Spinal cord (tissue), 10 donors: ENCODE data around the gene CST3. TPM values are rescaled to one million over a fixed set of nuclear protein-coding genes. Genes with fewer than 3 reads are reported as not detected.

Experiments used
- DNase-seq, 6 donors: peaks; one replicate each; pipeline versions ENCODE4 v3.0.0 to v3.0.0-alpha.2; 2013 to 2015; ENCODE audit warnings: low spot score in 6 of 6, low read depth in 4 of 6
- H3K27ac ChIP-seq: one replicate; pipeline ENCODE4 v1.5.1; 2013; ENCODE audit warnings: low read depth, low read length, control low read depth
- H3K27me3 ChIP-seq: one replicate; pipeline ENCODE4 v1.6.1; 2013; ENCODE audit warnings: low read length; ENCODE audit not compliant: control insufficient read depth, insufficient read depth
- H3K36me3 ChIP-seq: one replicate; pipeline ENCODE4 v1.6.1; 2013; ENCODE audit warnings: low read length; ENCODE audit not compliant: control insufficient read depth, insufficient read depth
- H3K4me1 ChIP-seq: one replicate; pipeline ENCODE4 v1.6.1; 2013; ENCODE audit warnings: low read length; ENCODE audit not compliant: control insufficient read depth, insufficient read depth
- H3K4me3 ChIP-seq: one replicate; pipeline ENCODE4 v1.5.1; 2013; ENCODE audit warnings: low read depth, low read length, control low read depth
- H3K9me3 ChIP-seq: one replicate; pipeline ENCODE4 v1.6.1; 2013; ENCODE audit warnings: low read length; ENCODE audit not compliant: control insufficient read depth, insufficient read depth
- WGBS: methylation state at CpG from one replicate; pipeline ENCODE4 v1.1.5; 2013; ENCODE audit warnings: missing lambda C conversion rate; ENCODE audit not compliant: insufficient coverage; 5-methylcytosine and 5-hydroxymethylcytosine counted together
- polyA plus RNA-seq, 2 donors: library from polyadenylated mRNA; unstranded; fragments of 120-200 nt; gene quantifications; one replicate each; pipeline ENCODE4 v1.2.1, GENCODE V29; 2013; ENCODE audit not compliant: insufficient read length in 2 of 2
- total RNA-seq, 2 donors: library from RNA; depleted of rRNA in 1 of 2; stranded (reverse); fragments of 120-200 nt in 1 of 2; fragments of >200 nt in 1 of 2; gene quantifications; one replicate each; pipeline versions ENCODE4 v1.2.3 to v1.2.4, GENCODE V29; 2013 to 2014
- donor health status: healthy.

The CST3 gene
- total and polyA plus RNA-seq, 4 donors: 465 to 2,096 (median 1,311) TPM

DNA sequence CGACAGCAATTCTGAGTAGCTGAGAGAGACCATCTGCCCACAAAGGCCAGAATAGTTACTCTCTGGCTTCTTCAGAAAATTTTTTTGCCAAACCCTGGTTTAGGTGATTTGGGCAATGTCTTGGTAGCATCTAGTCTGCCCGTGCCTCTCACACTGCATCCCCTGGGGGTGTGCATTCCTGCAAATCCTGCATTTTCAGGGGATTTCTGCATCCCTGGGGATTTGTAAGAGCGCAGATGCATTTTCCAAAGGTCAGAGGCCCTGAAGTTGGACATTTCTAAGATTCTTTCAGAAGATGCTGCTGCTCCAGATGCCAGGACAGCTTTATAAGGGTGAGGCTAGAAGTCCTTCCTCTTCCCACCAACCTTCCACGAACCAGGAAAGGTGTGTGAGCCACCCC, 36.0 kb downstream of the CST3 start:
- H3K36me3 ChIP-seq: no peaks in the 10 kb centered on the region
- H3K4me1 ChIP-seq: peaks cover 10% of the 10 kb centered on the region
- H3K27ac ChIP-seq: no peak overlapping the region
- WGBS: 89% methylated on average over 3 of the region's 4 CpGs
- no peaks in the 10 kb centered on the region for H3K27me3 ChIP-seq
- H3K4me3 ChIP-seq: no peak overlapping the region
- DNase-seq: no peak
- no peaks in the 10 kb centered on the region for H3K9me3 ChIP-seq

DNA sequence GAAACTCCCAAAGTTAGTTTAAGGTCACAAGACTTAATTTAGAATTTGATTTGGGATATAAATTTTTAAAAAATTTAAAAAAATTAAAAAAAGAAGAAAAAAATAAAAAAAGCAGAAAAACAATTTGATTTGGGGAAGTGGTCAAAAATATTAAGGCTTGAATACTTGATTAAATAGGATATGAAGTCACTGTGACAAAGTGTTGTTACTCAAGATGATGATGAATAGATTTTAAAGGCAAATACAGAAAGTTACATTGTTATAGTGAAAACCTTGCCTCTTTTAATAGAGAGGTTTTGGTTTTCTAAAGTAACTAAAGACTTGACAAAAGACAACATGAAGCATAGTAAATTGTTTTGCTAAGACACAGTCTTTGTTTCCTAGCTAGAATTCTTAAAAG, 39.3 kb downstream of the CST3 start:
- DNase-seq: no peak
- H3K27ac ChIP-seq: no peak overlapping the region
- H3K4me3 ChIP-seq: no peak overlapping the region
- H3K36me3 ChIP-seq: no peaks in the 10 kb centered on the region
- no peaks in the 10 kb centered on the region for H3K9me3 ChIP-seq
- peaks cover 4% of the 10 kb centered on the region for H3K4me1 ChIP-seq
- H3K27me3 ChIP-seq: no peaks in the 10 kb centered on the region

DNA sequence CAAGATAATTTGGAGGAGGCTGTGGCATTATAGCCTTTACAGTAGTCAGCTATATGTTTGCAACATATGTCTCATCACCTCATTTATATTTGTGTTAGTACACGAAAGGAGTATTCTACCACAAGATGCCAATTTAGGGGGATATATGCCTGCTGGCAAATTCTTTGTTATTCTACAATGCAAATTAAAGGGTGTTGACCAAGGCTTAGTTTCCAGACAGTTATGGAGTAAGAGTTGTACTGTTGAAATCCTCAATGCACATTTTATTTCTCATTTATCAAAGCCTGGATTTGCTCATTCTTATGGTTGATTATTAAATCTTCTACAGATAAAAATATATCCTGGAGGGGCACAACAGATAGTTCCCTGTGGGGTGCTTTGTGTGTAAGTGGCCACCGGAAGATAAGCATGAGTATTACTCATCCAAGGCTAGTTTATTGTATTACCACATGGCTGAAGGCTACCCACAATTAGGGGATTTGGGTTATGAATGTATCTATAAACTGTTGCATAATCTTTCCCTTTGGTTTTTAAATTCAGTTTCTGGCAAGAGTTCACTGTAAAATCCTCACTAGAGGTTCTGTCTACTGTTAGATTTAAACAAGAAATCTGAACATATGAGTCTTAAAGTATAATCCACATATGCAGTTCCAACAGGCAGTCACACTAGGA, 41.0 kb downstream of the CST3 start:
- no peaks in the 10 kb centered on the region for H3K36me3 ChIP-seq
- H3K27me3 ChIP-seq: no peaks in the 10 kb centered on the region
- no peak overlapping the region for H3K27ac ChIP-seq
- no peak overlapping the region for H3K4me3 ChIP-seq
- no CpG with 5 or more reads among the region's 2 CpGs for WGBS
- no peaks in the 10 kb centered on the region for H3K4me1 ChIP-seq
- no peaks in the 10 kb centered on the region for H3K9me3 ChIP-seq
- no peak for DNase-seq

GRCh38 chr20:23595941-23596340, 41.8 kb downstream of the CST3 start:
- no CpG with 5 or more reads among the region's 1 CpG for WGBS
- H3K9me3 ChIP-seq: no peaks in the 10 kb centered on the region
- no peaks in the 10 kb centered on the region for H3K4me1 ChIP-seq
- no peaks in the 10 kb centered on the region for H3K36me3 ChIP-seq
- no peak overlapping the region for H3K4me3 ChIP-seq
- no peak for DNase-seq
- no peak overlapping the region for H3K27ac ChIP-seq
- no peaks in the 10 kb centered on the region for H3K27me3 ChIP-seq

DNA sequence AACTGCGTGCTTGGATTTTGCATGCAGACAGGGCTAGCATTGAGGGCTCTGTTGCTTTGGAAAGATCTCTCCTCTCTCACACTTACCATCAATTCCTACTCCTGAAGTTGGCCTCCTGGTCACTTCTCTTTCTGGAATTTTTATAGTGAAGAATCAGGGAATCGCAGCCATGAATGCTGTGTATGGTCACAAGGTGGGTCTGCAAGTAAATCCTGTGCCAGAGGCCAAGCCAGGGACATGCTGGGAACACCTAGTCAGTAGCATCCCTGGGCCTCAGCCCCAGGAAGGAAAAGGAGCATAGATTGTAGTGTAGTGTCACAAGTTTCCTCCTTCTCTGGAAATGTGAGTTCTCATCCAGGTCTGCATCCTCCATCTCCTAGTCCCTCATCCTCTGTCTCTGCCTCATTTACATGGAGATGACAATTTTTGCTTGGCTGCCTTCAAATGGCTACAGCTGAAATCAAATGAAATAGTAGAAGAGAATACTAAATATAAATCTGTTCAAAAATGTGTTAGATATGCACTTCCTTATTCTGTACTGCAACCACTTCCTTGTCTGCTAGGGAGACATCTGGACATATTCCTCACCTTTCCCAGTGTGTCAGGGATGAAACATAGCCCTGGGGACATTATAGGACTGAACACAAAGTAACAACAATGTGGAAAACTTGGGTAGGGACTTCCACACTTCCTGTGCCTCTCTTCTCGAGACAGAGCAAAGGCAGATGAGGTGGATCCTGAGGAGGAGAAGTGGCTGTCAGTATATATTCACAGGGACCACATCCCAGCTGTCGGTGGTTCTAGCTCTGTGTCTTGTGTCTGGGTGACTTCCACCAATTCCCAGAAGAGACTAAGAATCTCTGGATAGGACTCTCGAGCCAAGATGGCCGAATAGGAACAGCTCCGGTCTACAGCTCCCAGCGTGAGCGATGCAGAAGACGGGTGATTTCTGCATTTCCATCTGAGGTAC, 49.0 kb downstream of the CST3 start:
- Histone ChIP-seq H3K9me3 (no peaks in the 10 kb centered on the region), H3K4me3 (no peak overlapping the region), H3K4me1 (no peaks in the 10 kb centered on the region), H3K27me3 (no peaks in the 10 kb centered on the region), H3K36me3 (no peaks in the 10 kb centered on the region), H3K27ac (no peak overlapping the region)
- 90% methylated on average over 4 of the region's 10 CpGs for WGBS
- DNase-seq: no peak

GRCh38 chr20:23587631-23588030, 50.1 kb downstream of the CST3 start:
- DNase-seq: no peak
- Histone ChIP-seq H3K4me3 (no peak overlapping the region), H3K9me3 (no peaks in the 10 kb centered on the region), H3K27me3 (no peaks in the 10 kb centered on the region), H3K36me3 (no peaks in the 10 kb centered on the region), H3K27ac (no peak overlapping the region), H3K4me1 (no peaks in the 10 kb centered on the region)
- 93% methylated on average over 7 of the region's 7 CpGs for WGBS

- Histone ChIP-seq H3K4me3 (no peak overlapping the region), H3K9me3 (no peaks in the 10 kb centered on the region), H3K4me1 (no peaks in the 10 kb centered on the region), H3K36me3 (no peaks in the 10 kb centered on the region), H3K27me3 (no peaks in the 10 kb centered on the region), H3K27ac (no peak overlapping the region)
- no peak for DNase-seq
- 85% methylated on average over 12 of the region's 13 CpGs for WGBS
Observed at GRCh38 chr20:23586735-23587525, 50.8 kb downstream of the CST3 start.

GRCh38 chr20:23585808-23586734, 51.7 kb downstream of the CST3 start:
- no peak overlapping the region for H3K4me3 ChIP-seq
- no peaks in the 10 kb centered on the region for H3K27me3 ChIP-seq
- H3K9me3 ChIP-seq: no peaks in the 10 kb centered on the region
- H3K4me1 ChIP-seq: no peaks in the 10 kb centered on the region
- WGBS: 92% methylated on average over 3 of the region's 5 CpGs
- no peak overlapping the region for H3K27ac ChIP-seq
- H3K36me3 ChIP-seq: no peaks in the 10 kb centered on the region
- no peak for DNase-seq

DNA sequence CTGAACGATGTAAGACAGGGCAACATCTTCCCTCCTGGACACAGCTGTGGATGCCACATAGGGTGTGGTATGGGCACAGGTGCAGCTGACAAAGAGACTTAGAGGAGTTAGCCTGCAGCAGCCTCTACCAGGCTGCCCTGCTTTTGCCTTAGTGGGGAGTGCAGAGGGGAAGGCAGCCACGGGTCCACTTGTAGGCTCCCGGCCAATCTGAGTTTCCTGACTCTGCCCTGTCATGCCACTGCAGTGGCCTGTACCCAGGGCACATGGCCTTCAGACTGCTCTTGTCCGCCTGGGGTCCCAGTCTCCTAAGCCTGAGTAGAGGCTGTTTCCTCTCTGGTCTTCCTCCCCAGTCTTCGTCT, 52.3 kb downstream of the CST3 start:
- H3K4me1 ChIP-seq: no peaks in the 10 kb centered on the region
- no peak overlapping the region for H3K27ac ChIP-seq
- no peaks in the 10 kb centered on the region for H3K36me3 ChIP-seq
- 62% methylated on average over 5 of the region's 5 CpGs for WGBS
- H3K4me3 ChIP-seq: no peak overlapping the region
- H3K27me3 ChIP-seq: no peaks in the 10 kb centered on the region
- H3K9me3 ChIP-seq: no peaks in the 10 kb centered on the region
- DNase-seq: no peak
